ENCODE results near the gene RFC3. TPM values are rescaled to one million over a fixed set of nuclear protein-coding genes. Genes with fewer than 3 reads are reported as not detected.

The RFC3 gene
- polyA plus RNA-seq, 1 of the 3 experiments (the other 2 are of a cell fraction) = 15.8 TPM

- Histone ChIP-seq H3K9me2 (no peaks in the 10 kb centered on the region), H3K27ac (ENCODE audit: low read depth in 2 of 2, low read length in 1 of 2) (no peak overlapping the region), H3K4me1 (ENCODE audit: control insufficient read depth in 1 of 2, insufficient read depth in 2 of 2, low read depth in 1 of 2, low read length in 1 of 2) (no peaks in the 10 kb centered on the region), H3F3A (replicated peaks; ENCODE audit: insufficient read depth) (no peaks in the 10 kb centered on the region), H3K9ac (no peak overlapping the region), H3K4me3 (ENCODE audit: low read depth in 2 of 2, low read length in 1 of 2) (no peak overlapping the region), H3K4me2 (no peak overlapping the region), H3K36me3 (replicated peaks in 1 of 2; ENCODE audit: control insufficient read depth in 1 of 2, insufficient read depth in 2 of 2, low read length in 1 of 2) (peaks cover 28 to 29% of the 10 kb centered on the region in 2 experiments), H2AFZ (ENCODE audit: low read depth) (no peak overlapping the region), H4K20me1 (ENCODE audit: insufficient read depth) (no peaks in the 10 kb centered on the region), H3K79me2 (ENCODE audit: insufficient read depth) (no peaks in the 10 kb centered on the region; the same call in 1 of the 2 replicates), H3K9me3 (no peaks in the 10 kb centered on the region), H3K27me3 (ENCODE audit: insufficient read depth) (no peaks in the 10 kb centered on the region)
- no peak for DNase-seq
- ChIA-PET CTCF (interaction anchor here (1.1 to 1.3 kb wide), 2 partner anchors 9 to 32 kb away, joined by 3 to 4 read pairs; no protein-coding TSS in a partner anchor), POLR2A (no interaction called here)
- no peak for TF ChIP-seq GATA2 (CRISPR knock-in tag; IDR thresholded peaks at IDR 0.05)
- no peak for TF ChIP-seq MXI1 (IDR thresholded peaks at IDR 0.05; ENCODE audit: low read depth, low read length)
- TF ChIP-seq NRF1 (IDR thresholded peaks at IDR 0.05; ENCODE audit: low read depth, low read length) = no peak
- TF ChIP-seq RAD21 (IDR thresholded peaks at IDR 0.05; ENCODE audit: low read length) = no peak
- TF ChIP-seq CHD2 (IDR thresholded peaks at IDR 0.05; ENCODE audit: low read length, partially characterized antibody) = no peak
- TF ChIP-seq TEAD4 (IDR thresholded peaks at IDR 0.05; ENCODE audit: borderline replicate concordance, insufficient read depth) = no peak
- TF ChIP-seq ZBTB33 (IDR thresholded peaks at IDR 0.05; ENCODE audit: borderline replicate concordance, low read depth) = no peak
- no peak for TF ChIP-seq POLR2AphosphoS5 (IDR thresholded peaks at IDR 0.05; ENCODE audit: low read depth, low read length)
- TF ChIP-seq RFX5 (IDR thresholded peaks at IDR 0.05; ENCODE audit: low read length) = no peak
- no peak for TF ChIP-seq FOXJ3 (CRISPR knock-in tag; IDR thresholded peaks at IDR 0.05)
- no peak for TF ChIP-seq MEF2A (IDR thresholded peaks at IDR 0.05; ENCODE audit: borderline replicate concordance, low read depth)
- no peak for TF ChIP-seq GABPA (IDR thresholded peaks at IDR 0.05; ENCODE audit: low read depth)
- no peak for TF ChIP-seq RCOR1 (IDR thresholded peaks at IDR 0.05; ENCODE audit: low read length)
- TF ChIP-seq FOSL2 (IDR thresholded peaks at IDR 0.05; ENCODE audit: borderline replicate concordance, low read depth) = no peak
- no peak for TF ChIP-seq TCF12 (IDR thresholded peaks at IDR 0.05)
- TF ChIP-seq USF1 (IDR thresholded peaks at IDR 0.05; ENCODE audit: borderline replicate concordance, low read depth) = no peak
Measured at GRCh38 chr13:33842986-33843385, 25.0 kb downstream of the RFC3 start.

GRCh38 chr13:33845572-33846302 lies 27.8 kb downstream of the RFC3 start:
- no peak overlapping the region for H3K4me3 ChIP-seq (ENCODE audit: low read depth in 2 of 2, low read length in 1 of 2)
- no peak overlapping the region for H3K4me2 ChIP-seq
- H3K9me3 ChIP-seq = no peaks in the 10 kb centered on the region
- H3K36me3 ChIP-seq (replicated peaks in 1 of 2; ENCODE audit: control insufficient read depth in 1 of 2, insufficient read depth in 2 of 2, low read length in 1 of 2) = peaks cover 14 to 22% of the 10 kb centered on the region in 2 experiments
- no peak for DNase-seq
- CTCF ChIA-PET = no interaction called here
- no peak for TF ChIP-seq FOXJ3 (CRISPR knock-in tag; IDR thresholded peaks at IDR 0.05)
- no peak overlapping the region for H3K9ac ChIP-seq
- H4K20me1 ChIP-seq (ENCODE audit: insufficient read depth) = no peaks in the 10 kb centered on the region
- POLR2A ChIA-PET = no interaction called here
- H3K9me2 ChIP-seq = no peaks in the 10 kb centered on the region
- H3K79me2 ChIP-seq (ENCODE audit: insufficient read depth) = no peaks in the 10 kb centered on the region
- no peaks in the 10 kb centered on the region for H3K27me3 ChIP-seq (ENCODE audit: insufficient read depth)
- H2AFZ ChIP-seq (ENCODE audit: low read depth) = no peak overlapping the region
- no peaks in the 10 kb centered on the region for H3F3A ChIP-seq (replicated peaks; ENCODE audit: insufficient read depth)
- no peaks in the 10 kb centered on the region for H3K4me1 ChIP-seq (ENCODE audit: control insufficient read depth in 1 of 2, insufficient read depth in 2 of 2, low read depth in 1 of 2, low read length in 1 of 2)
- H3K27ac ChIP-seq (ENCODE audit: low read depth in 2 of 2, low read length in 1 of 2) = no peak overlapping the region

Measured in SK-N-SH (cell line).